ENCODE measurements around the gene TTBK2.

DNA sequence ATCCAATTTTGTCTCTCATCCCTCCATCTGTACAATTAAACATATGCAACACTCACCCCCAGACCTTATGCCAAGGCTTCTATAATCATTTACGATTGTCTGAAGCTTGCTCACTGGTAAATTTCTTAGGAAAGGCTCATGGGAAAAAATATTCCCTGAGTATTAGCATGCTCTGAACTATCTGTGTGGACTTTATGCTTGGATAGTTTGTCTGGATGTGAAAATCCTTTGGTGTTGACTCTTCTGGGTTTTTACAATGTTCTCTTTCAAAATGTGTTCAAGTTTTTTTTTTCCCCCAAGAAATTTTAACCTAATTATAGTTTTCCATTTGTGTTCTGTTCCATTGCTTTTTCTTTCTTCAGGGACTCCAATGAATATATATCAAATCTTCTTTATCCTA lies 19.9 kb upstream of the TTBK2 start:
- no peak for TF ChIP-seq CTCF (IDR thresholded peaks at IDR 0.05)
- no peak for TF ChIP-seq ZFX (IDR thresholded peaks at IDR 0.05; ENCODE audit: borderline replicate concordance)

All from 22Rv1 (cell line).